Neural cell (in vitro differentiated cells): ENCODE measurements around the gene CIC.

Experiments
- EP300 ChIP-seq: fragments of 450-650 bp; conservative IDR thresholded peaks from 2 replicates; pipeline ENCODE4 v1.6.1; 2014; ENCODE audit warnings: antibody characterized with exemption, mild to moderate bottlenecking, moderate library complexity; ENCODE audit not compliant: poor library complexity, severe bottlenecking
- EZH2 ChIP-seq: fragments of 200-600, 300-800 bp; shearing (Covaris generic), sonication (generic); IDR thresholded peaks from 2 replicates; pipeline ENCODE4 v1.6.1; 2014; ENCODE audit warnings: antibody characterized with exemption, low read length, borderline replicate concordance, mild to moderate bottlenecking; ENCODE audit not compliant: insufficient read depth, poor library complexity, severe bottlenecking
- MXI1 ChIP-seq: fragments of 450-650 bp; conservative IDR thresholded peaks from 2 replicates; pipeline ENCODE4 v1.6.1; 2014; ENCODE audit warnings: antibody characterized with exemption, mild to moderate bottlenecking; ENCODE audit not compliant: poor library complexity, severe bottlenecking
- POLR2AphosphoS5 ChIP-seq: IDR thresholded peaks from 2 replicates; pipeline ENCODE4 v1.6.1; 2012
- RAD21 ChIP-seq: fragments of 450-650 bp; conservative IDR thresholded peaks from 2 replicates; pipeline ENCODE4 v1.6.1; 2014; ENCODE audit warnings: antibody characterized with exemption, mild to moderate bottlenecking, moderate library complexity
- SMC3 ChIP-seq: fragments of 450-650 bp; conservative IDR thresholded peaks from 2 replicates; pipeline ENCODE4 v1.6.1; 2014; ENCODE audit warnings: antibody characterized with exemption, mild to moderate bottlenecking, moderate library complexity; ENCODE audit not compliant: poor library complexity
- TAF1 ChIP-seq: IDR thresholded peaks from 2 replicates; pipeline ENCODE4 v1.6.1; 2012; ENCODE audit warnings: low read depth
- TF ChIP-seq, protein P1 (sequence below): fragments of 450-650 bp; IDR thresholded peaks from 2 replicates; pipeline ENCODE4 v1.5.1; 2014; ENCODE audit warnings: antibody characterized with exemption, mild to moderate bottlenecking, moderate library complexity; ENCODE audit not compliant: poor library complexity, severe bottlenecking
- TF ChIP-seq, protein P2 (sequence below): IDR thresholded peaks from 2 replicates; pipeline ENCODE4 v1.6.1; 2012; ENCODE audit warnings: borderline replicate concordance

DNA sequence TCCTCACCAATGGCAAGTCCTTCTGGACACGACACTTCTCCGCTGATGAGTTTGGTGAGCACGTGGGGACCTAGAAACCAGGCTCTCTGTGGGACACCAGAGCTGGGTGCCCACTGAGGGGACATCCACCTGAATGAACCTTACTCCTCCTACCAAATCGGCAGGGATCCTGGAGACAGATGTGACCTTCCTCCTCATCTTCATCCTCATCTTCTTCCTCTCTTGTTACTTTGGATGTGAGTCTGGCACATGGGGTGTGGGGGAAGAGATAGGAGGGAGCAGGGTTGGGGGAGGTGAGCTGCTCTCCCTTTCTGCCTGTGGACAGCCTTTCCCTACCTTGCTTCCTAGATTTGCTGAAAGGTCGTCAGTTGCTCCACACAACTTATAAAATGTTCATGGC, 46.0 kb downstream of the CIC start:
- TF ChIP-seq, protein P1, sequence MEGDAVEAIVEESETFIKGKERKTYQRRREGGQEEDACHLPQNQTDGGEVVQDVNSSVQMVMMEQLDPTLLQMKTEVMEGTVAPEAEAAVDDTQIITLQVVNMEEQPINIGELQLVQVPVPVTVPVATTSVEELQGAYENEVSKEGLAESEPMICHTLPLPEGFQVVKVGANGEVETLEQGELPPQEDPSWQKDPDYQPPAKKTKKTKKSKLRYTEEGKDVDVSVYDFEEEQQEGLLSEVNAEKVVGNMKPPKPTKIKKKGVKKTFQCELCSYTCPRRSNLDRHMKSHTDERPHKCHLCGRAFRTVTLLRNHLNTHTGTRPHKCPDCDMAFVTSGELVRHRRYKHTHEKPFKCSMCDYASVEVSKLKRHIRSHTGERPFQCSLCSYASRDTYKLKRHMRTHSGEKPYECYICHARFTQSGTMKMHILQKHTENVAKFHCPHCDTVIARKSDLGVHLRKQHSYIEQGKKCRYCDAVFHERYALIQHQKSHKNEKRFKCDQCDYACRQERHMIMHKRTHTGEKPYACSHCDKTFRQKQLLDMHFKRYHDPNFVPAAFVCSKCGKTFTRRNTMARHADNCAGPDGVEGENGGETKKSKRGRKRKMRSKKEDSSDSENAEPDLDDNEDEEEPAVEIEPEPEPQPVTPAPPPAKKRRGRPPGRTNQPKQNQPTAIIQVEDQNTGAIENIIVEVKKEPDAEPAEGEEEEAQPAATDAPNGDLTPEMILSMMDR = no peak
- no peak for TF ChIP-seq EZH2
- no peak for TF ChIP-seq POLR2AphosphoS5
- no peak for TF ChIP-seq TAF1
- TF ChIP-seq SMC3 = no peak
- no peak for TF ChIP-seq MXI1
- no peak for TF ChIP-seq EP300
- TF ChIP-seq RAD21 = no peak
- TF ChIP-seq, protein P2, sequence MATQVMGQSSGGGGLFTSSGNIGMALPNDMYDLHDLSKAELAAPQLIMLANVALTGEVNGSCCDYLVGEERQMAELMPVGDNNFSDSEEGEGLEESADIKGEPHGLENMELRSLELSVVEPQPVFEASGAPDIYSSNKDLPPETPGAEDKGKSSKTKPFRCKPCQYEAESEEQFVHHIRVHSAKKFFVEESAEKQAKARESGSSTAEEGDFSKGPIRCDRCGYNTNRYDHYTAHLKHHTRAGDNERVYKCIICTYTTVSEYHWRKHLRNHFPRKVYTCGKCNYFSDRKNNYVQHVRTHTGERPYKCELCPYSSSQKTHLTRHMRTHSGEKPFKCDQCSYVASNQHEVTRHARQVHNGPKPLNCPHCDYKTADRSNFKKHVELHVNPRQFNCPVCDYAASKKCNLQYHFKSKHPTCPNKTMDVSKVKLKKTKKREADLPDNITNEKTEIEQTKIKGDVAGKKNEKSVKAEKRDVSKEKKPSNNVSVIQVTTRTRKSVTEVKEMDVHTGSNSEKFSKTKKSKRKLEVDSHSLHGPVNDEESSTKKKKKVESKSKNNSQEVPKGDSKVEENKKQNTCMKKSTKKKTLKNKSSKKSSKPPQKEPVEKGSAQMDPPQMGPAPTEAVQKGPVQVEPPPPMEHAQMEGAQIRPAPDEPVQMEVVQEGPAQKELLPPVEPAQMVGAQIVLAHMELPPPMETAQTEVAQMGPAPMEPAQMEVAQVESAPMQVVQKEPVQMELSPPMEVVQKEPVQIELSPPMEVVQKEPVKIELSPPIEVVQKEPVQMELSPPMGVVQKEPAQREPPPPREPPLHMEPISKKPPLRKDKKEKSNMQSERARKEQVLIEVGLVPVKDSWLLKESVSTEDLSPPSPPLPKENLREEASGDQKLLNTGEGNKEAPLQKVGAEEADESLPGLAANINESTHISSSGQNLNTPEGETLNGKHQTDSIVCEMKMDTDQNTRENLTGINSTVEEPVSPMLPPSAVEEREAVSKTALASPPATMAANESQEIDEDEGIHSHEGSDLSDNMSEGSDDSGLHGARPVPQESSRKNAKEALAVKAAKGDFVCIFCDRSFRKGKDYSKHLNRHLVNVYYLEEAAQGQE = no peak
